ENCODE results near the gene CTBP2.

CTBP2 gene

DNA sequence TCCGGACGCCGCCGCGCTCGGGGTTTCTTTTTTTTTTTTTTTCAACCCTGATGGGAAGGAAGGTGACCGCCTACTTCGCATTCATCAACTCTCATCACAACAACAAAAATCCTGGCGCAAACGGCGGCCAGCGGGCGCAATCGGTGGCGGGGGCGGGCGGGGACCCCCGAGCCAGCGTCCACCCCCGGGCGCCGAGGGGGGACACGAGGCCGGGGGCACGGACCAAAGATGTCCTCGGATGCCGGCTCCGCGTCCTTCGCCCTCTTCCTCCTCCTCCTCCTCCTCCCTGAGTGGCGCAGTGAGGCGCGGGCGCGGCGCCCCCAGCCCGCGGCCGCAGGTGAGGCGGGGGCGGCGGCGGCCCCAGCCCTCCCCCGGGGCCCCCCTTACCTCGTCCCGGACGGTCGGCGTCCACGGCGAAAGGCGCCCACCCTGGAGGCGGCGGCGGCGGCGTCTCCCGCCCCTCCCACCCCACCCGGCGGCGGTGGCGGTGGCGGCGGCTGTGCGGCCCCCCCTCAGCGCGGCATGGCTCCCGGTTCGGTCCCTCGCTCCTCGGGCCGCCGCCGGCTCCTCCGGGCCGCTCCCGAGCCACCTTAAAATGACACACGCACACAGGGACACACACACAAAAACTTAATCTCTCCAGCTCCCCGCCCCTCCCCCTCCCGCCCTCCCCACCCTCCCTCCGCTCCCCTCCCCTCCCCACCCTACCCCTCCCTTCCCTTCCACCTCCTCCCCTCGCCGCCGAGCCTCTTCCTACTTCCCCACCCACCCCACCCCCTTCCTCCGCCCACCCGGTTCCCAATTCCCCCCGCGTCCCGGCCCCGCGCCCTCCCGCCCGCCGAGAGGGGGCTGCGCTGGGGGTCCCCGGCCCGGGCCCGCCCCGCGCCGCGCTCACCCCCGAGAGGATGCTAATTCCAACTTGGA is at the start of gene CTBP2:
CTBP2 (minus strand) TSS at position 632 of the 924 bp plus-strand sequence.
- no peak for DNase-seq (ENCODE audit: low read depth in 3 of 3)

DNA sequence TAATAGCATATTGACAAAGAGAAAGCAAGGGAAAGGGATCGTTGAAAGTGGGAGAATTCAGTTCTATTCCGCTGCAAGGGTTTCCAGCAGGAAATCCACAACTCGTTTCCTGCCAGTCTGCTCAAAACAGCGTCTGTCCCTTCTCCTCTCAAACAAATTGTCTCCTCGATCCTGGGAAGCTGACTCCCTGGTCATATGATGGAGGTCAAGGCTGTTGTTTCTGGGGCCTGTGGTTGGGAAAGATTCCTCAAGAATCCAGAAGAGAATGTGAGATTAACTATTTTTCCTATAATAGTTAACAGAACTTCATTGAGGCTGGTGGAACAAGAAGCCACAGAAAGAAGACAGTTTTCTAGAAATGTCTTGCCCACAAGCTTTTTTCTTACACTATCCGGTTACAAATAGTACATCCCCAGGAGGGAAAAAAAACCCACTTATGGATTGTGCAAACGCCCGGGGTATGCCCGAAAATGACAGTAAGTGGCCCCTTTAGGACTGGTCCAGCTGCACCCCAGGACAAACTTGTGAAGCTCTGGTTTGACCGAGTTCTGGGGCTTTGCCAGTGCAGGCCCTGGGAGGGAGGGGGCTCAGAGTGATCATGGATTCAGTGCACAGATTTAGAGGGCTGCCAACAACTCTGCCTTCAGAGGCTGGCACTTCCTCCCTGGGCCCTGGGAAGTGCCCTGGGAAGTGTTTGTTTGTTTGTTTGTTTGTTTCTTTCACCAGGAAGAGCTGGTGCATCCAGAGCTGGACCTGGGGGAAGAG is 49.4 kb upstream of the CTBP2 start:
- DNase-seq (ENCODE audit: low read depth in 3 of 3) = no peak

DNA sequence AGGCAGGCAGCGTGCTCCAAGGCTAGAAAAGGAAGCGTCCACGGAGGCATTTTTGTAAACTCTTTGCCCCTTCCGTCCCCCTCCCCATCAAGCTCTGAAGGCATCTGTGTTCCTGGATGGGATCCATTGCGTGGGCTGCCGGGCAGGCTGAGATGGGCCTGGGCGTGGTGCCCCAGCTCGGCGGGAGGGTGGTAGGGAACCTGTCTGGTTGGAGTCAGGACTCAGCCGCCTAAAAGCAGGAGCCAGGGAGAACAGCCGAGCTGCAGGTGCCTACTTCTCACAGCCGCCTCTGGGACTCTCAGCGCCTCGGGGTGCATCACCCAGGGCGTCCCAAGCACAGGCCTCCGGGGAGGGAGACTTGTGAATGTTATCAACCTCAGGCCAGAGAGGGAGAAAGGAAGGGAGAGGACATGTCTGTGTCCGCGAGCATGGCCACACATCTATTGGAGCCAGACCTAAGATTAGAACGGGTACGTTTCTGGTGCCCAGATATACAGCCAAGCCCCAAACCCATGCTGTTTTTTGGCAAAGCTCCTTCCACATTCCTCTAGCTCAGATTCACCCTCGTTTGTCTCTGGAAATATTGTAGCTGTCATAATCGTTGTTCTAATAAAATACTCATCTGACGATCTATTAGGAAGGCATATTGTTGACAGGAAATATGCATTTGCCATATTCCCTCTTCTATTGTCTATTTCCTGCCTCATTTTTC is 48.6 kb upstream of the CTBP2 start:
- no peak for DNase-seq (ENCODE audit: low read depth in 3 of 3)

DNA sequence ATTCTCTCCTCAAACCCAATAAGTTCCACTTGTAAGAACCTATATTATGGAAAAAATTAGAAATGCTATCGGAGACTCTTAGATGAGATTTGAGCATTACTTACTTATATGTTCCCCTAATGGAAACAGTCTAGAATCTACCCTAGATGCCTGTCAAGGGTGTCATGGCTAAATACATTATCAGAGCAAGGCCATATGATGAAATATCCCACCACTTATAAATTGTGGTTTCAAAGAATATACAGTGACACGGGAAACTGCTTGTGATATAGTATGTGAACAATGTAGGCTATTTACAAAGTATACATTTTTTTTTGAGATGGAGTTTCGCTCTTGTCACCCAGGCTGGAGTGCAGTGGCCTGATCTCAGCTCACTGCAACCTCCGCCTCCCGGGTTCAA is 46.3 kb upstream of the CTBP2 start:
- no peak for DNase-seq (ENCODE audit: low read depth in 3 of 3)

DNA sequence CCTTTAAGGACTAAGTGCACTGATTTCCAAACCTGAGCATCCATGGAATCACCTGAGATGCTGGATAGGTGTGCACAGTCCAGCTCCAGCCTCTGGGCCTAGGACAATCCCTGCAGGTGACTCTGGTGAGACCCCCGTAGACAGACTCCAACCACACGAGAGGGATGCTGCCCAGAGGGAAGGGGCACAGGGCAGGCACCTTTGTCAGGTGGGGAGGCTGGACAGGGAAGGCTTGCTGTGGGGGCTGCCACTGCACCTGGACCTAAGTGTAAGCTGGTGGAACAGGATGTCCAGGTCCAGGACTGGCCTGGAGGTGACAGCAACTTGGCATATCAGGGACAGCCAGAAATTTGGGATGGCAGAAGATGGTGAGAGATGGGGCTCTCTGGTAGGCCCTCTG is 45.1 kb upstream of the CTBP2 start:
- DNase-seq (ENCODE audit: low read depth in 3 of 3) = no peak

DNA sequence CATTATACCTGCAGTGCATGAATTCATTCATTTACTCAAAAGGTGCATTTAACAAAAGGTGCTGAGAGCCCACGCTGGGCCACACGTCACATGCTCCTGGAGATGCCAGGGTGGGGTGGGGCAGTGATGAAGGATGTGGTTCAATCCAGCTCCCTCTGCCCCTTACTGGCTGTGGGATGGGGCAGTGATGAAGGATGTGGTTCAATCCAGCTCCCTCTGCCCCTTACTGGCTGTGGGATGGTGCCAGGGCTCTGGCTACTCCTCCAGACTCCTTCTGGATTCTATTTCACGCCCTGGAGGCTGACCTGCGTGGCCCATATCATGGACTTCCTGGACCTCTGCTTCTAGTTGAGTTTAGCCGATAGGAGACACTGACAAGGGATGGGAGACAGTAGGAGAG is 44.0 kb upstream of the CTBP2 start:
- DNase-seq (ENCODE audit: low read depth in 3 of 3) = no peak

DNA sequence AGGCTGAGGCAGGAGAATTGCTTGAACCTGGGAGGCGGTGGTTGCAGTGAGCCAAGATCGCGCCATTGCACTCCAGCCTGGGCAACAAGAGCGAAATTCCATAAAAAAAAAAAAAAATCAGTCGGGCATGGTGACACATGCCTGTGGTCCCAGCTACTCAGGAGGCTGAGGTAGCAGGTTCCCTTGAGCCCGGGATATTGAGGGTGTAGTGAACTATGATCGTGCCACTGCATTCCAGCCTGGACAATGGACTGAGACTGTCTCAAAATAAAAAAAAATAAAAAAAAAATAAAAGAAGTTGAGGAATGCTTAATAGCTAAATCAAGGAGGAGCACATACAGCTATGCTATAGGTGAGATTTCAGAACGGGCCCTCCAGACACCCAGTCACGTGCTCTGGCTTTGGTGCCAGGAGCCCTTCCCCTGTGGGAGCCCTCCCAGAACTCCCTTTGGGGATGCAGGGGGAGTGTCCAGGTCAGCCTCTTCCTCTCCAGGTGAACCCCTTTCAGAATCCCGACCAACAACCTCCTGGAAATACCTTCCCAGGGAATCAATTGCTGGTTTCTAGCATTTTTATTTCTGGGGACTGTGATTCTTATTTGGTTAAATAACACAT is 42.9 kb upstream of the CTBP2 start:
- DNase-seq (ENCODE audit: low read depth in 3 of 3) = no peak

DNA sequence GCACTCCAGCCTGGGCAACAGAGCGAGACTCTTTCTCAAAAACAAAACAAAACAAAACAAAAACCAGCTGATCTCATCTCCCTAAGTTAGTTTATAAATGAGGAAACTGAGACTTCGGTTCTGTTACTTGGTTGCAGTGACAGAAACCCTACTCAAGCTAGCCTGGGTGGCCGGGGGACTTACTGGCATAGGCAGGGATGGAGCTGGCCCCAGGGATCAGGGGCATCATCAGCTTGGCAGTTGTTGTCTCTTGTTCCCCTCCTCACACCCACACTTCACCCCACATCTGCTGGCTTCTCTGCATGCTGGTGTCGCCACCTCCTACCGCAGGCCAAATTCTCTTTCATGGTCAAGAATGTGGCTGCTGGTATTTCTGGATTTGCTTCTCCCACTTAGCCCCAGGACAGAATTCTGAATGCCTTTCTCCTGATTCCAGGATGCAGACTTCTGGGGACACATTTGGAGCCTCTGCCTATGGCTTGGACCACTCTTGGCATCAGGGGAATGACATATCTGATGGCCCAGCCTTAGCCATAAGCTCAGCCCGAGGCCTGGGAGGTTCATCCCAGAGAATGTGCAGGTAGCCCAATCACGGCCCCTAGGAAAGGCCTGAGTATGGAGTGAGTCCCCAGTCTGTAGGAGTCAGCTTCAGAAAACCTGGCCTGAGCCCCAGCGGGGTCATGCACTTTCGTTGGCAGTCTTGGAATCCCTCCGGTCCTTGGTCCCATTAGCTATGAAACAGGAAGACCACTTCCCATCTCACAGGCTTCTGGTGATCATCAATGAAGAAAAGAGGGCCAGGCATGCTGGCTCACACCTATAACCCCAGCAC is 41.6 kb upstream of the CTBP2 start:
- DNase-seq (ENCODE audit: low read depth in 3 of 3) = no peak

DNA sequence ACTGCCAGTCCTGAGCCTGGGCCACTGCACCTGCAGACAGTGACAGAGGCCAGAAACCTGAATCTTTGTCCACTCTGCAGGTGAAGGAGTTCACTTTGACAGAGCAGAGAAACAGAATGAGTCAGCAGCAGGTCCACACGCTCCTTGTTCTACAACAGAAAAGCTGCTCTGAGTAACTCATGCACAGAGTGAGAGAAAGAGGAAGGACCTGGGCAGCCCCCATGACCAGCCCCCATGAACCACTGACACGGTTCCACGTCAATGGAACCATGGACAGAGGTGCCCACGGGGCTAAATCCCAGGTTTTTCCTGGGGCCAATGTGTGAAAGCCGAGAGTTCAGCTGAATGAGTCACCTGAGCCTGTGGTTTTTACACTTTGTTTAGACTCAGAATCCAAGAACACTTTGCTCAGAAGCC is 40.8 kb upstream of the CTBP2 start:
- no peak for DNase-seq (ENCODE audit: low read depth in 3 of 3)

DNA sequence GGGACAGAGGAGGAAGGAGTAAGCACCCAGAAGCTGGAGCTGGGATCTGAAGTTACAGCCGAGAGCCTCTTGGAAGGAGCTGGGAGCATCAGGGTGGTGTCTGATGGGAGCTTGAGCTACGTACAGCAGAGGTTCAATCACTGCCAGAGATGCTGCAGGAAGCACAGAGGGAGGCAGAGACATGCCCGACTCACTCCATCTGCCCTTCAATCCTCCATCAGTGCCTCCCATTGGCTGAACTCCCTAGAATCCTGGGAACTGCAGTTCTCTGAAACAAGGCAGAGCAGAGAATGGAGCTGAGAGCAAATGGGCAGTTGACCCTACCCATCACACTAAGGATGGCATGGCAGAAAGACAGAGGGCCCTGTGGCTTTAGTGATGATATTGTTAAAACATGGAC is 40.0 kb upstream of the CTBP2 start:
- DNase-seq (ENCODE audit: low read depth in 3 of 3) = no peak

DNA sequence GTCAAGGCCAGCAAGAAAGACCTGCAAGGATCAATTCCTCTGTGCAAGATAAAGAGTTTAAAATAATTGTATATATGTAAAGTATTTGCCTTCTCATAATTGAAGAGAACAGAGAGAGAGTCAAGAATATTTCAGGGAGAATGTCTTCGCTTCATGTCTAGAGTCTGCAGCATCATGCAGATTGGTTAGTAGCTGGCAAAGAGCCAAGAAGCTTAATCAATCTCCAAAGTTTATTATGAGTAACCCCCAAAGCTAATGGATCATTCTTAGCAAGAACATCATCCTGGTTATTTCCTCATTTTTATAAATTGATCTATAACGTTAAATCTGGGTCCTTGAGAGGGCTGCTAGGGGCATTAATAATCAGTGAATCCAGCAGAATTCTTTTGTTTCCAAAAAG is 38.9 kb upstream of the CTBP2 start:
- DNase-seq (ENCODE audit: low read depth in 3 of 3) = no peak

DNA sequence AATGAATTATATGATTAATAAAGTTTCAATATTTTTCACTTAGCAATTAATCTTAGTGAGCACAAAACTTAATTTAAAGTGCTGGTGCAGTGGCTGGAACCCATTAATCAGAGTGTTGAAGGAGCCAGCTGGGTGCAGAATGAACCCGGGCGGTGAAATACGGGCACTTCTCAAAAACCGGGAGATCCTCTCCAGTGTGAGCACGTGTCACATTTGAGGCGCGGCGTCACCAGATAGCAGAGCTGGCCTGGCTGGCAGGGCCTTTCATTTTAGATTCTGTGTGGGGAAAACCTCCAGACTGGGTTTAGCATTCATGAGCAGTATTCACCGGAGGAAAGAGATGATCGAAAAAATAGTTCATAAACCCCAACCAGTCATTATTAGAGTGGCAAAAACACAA is 34.5 kb upstream of the CTBP2 start:
- no peak for DNase-seq (ENCODE audit: low read depth in 3 of 3)

DNA sequence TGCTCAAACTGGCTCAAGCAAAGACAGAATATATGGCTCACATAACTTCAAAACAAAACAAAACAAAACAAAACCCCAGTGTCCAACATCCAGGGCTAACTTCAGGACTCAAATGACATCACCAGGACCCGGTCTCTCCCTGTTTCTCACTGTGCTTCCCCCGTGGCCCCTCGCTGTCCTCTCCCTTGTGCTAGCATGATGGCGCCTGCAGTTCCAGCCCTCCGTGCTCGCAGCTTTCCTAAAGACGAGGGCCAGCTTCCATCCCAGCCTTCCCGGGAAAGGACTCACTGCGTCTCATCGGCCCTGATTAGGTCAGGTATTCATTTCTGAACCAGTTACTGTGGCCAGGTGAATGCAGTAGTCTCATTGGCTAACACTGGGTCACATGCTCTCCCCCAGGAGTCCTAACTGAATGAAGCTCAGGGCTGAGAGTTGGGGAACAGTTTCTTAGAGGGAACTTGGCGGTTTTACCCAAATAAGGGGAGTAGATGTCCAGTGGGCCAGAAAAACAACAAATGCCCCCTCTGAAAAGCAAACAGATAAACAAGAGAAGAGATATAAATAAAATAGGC is 33.0 kb upstream of the CTBP2 start:
- DNase-seq (ENCODE audit: low read depth in 3 of 3) = no peak

DNA sequence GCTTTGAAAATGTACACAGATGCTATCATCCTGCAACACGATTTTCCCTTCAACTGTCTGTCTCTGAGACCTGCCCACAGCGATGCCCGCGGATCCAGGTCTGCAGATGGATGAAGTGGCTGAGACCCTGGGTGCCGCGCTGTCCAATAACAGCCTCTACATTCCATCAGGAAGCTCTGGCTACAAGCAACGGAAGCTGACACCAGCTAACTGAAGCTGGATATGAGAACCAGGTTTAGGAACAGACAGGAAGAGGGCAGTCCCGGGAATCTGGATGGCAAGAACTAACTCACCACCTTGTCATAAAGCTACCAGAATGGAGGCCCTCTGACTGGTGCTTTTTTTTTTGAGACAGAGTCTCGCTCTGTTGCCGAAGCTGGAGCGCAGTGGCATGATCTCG is 32.3 kb upstream of the CTBP2 start:
- no peak for DNase-seq (ENCODE audit: low read depth in 3 of 3)

DNA sequence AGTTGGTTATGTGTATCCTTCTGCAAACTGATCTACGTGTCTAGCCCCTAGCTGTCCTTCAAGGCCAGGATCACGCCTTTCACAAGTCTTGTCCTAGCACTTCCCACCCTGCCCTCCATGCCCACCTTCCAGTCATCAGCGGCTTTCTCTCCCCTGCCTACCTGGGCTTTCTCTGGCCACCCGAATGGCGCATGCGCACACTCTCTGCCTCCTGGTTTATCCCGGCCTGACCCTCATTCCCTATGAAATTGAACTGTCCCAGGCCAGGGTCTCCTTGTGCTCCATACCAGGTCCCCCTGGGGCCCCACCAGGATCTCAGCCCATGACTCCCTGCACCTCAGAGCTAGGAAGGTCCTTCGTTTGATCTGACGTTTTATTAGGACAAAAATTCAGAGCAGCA is 31.6 kb upstream of the CTBP2 start:
- no peak for DNase-seq (ENCODE audit: low read depth in 3 of 3)

DNA sequence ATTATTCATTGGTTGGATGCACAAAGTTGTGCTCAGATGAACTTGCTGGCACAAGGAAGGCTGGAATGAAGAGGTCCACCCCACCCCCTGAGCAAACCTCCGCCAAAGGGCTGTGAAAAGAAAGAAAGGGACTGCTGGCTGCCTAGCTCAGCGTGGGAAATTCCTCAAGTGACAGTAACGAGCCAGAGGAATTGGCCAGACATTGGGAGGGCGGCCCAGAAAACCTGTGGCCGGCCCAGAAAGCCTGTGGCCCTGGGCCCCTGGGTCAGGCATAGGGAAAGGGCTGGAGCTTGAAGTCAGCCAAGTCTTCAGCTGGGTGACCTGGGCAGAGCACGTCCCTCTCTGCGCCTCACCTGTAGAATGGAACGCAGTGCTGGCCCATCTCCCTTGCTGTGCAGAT is 30.6 kb upstream of the CTBP2 start:
- DNase-seq (ENCODE audit: low read depth in 3 of 3) = no peak

DNA sequence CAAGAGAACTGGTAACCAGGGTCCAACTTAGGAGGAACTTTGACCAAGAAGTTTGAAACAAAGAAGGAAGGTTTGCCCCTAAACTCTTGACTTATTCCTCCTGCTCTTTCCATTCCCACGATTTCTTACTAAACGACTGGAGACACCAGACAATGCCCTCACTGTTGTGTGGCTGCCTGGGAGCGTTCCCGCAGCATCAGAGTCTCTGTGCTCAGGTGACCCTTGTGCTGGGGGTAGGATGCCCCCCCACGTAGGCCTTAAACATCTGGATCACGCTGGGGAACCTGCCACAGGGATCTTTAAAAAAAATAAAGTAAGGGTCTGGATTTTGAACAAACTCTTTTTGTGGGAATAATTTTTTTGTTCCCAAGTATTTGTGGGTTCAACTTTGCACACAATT is 30.1 kb upstream of the CTBP2 start:
- no peak for DNase-seq (ENCODE audit: low read depth in 3 of 3)

DNA sequence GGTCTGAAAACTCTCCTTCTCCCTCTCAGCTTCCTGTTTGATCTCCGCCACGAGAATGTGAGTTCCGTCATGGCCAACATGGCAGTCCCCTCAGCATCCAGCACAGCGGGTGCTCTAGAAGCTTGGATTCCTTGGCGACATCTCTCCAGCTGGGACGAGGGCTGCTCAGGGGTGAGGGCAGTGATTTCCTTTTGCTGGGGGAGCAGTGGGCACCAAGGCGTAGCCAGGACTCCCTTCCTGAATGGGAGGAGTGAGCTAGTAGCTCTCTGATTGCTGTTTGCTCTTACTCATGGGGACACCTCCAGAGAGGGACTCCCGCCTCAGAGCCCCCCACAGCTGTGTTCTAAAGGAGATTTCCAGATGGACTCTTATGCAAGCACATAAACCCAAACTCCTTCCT is 28.8 kb upstream of the CTBP2 start:
- DNase-seq (ENCODE audit: low read depth in 3 of 3) = no peak

DNA sequence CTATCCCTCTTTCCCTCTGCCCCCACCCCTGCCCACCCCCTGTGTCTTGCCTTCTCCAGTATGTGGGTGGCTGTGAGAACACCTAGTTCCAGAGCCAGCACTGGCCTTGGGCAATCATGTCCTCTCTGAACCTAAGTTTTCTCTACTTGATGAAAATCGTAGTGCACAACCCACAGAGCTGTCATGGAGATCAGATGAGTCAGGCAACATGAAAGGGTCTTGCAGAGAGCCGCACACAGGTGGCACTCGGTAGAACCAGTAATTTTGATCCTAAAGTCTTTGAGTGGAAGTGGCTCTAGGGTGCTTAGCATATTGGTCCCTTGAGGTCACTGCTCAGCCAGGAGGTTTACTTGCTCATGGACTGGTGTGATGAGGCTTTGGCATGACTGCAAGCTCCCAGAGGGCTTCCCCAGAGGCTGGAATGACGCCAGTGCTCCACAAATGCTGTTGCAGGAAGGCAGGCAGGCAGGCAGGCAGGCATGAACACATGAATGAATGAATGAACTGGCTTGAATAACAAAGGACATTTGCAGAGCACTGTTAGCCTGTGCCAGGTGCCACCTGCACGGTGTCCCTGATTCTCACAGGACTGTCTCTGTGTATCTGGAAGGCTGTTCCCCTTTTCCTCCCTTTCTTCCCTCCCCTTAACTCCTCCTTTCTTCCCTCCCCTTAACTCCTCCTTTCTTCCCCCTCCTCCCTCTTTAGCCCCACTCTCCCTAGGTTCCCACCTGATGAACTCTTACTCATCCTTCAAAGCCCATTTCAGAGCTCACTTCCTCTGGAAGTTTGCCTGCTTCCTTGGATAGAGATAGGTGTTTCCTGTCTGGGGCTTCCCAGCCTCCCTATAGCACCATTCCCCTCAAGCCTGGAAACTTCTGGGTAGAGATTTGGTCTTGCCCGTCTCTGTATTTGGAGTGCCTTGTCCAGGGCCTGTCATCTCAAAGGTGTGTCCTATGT is 27.2 kb upstream of the CTBP2 start:
- DNase-seq (ENCODE audit: low read depth in 3 of 3) = no peak
